Measurements from ENCODE around the gene BPIFA1. TPM values are rescaled to one million over a fixed set of nuclear protein-coding genes. Genes with fewer than 3 reads are reported as not detected.

Gene BPIFA1
- total RNA-seq, 2 donors from 2014 or later, result not detected

- Histone ChIP-seq H3K4me3 (no peak overlapping the region), H3K27me3 (replicated peaks; ENCODE audit: insufficient read depth) (no peaks in the 10 kb centered on the region), H3K36me3 (no peaks in the 10 kb centered on the region), H3K9me3 (no peaks in the 10 kb centered on the region), H3K4me1 (ENCODE audit: control insufficient read depth in 1 of 2, low read depth in 2 of 2) (no peaks in the 10 kb centered on the region), H3K27ac (no peak overlapping the region)
- no peak for ATAC-seq (ENCODE audit: insufficient number of reproducible peaks, low FRiP score, low read depth)
- no peak for DNase-seq (ENCODE audit: low spot score)
- no peak for TF ChIP-seq CTCF (IDR thresholded peaks at IDR 0.05)
Measured at GRCh38 chr20:33255005-33255404, 19.2 kb downstream of the BPIFA1 start.

DNA sequence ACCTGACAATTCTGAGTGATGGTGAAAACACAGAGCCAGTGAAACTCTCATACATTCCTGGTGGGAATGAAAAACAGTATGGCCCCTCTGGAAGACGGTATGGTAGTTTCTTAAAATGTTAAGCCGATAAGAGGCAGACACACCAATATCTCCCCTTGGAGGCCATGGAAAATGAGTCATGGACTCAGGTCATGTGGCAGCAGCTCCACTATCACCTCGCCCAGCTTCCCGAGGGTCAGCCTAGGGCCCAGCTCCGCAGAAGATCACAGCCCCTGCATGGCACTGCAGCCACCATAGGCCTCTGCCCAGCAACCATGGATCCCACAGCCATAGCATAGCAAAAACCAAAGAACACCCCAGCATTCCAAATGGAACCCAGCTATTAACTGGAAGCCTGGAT is 21.4 kb downstream of the BPIFA1 start:
- H3K4me1 ChIP-seq (ENCODE audit: control insufficient read depth in 1 of 2, low read depth in 2 of 2), result no peaks in the 10 kb centered on the region
- ATAC-seq (ENCODE audit: insufficient number of reproducible peaks, low FRiP score, low read depth), result no peak
- no peak overlapping the region for H3K27ac ChIP-seq
- H3K9me3 ChIP-seq, result no peaks in the 10 kb centered on the region
- no peak overlapping the region for H3K4me3 ChIP-seq
- no peaks in the 10 kb centered on the region for H3K27me3 ChIP-seq (replicated peaks; ENCODE audit: insufficient read depth)
- no peak for DNase-seq (ENCODE audit: low spot score)
- no peak for TF ChIP-seq CTCF (IDR thresholded peaks at IDR 0.05)
- H3K36me3 ChIP-seq, result no peaks in the 10 kb centered on the region

DNA sequence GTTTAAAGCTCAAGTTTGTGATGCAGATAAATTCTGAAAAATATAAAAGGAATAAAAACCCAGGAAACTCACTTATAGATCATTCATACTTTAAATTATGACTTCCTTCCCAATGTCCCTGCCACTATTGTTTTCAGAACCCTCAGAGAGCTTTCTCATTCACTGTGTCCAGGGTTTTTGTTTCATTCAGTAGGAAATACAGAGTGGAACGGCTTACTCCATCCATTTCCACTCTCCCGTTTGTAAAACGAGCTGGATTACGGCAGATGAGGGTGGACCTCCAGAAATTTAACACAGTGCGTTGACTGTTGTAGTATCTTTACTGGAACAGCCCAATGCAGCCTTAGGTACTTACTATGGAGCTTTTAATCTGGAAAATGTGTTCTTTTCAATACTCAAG is 23.6 kb downstream of the BPIFA1 start:
- H3K27ac ChIP-seq, result no peak overlapping the region
- ATAC-seq (ENCODE audit: insufficient number of reproducible peaks, low FRiP score, low read depth) (no peak), DNase-seq (ENCODE audit: low spot score) (no peak)
- H3K4me1 ChIP-seq (ENCODE audit: control insufficient read depth in 1 of 2, low read depth in 2 of 2), result no peaks in the 10 kb centered on the region
- no peaks in the 10 kb centered on the region for H3K36me3 ChIP-seq
- no peak for TF ChIP-seq CTCF (IDR thresholded peaks at IDR 0.05)
- no peaks in the 10 kb centered on the region for H3K27me3 ChIP-seq (replicated peaks; ENCODE audit: insufficient read depth)
- H3K4me3 ChIP-seq, result no peak overlapping the region
- H3K9me3 ChIP-seq, result no peaks in the 10 kb centered on the region

DNA sequence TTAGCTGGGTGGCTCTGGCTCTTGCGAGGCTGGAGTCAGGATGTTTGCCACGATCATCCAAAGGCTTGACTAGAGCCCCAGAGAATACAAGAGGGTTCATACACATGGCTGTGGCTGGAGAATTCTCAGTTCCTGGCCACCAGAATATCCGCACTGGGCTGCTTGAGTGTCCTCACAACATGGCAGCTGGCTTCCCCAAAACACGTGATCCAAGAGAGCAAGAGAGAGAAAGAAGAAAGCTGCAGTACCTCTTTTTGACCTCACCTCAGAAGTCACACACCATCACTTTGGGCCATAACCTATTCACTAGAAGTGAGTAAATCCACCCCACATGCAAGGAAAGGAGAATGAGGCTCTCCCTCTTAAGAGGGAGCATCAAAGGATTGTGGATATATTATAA is 25.7 kb downstream of the BPIFA1 start:
- DNase-seq (ENCODE audit: low spot score), result no peak
- Histone ChIP-seq H3K4me3 (no peak overlapping the region), H3K27me3 (replicated peaks; ENCODE audit: insufficient read depth) (no peaks in the 10 kb centered on the region), H3K36me3 (no peaks in the 10 kb centered on the region), H3K4me1 (ENCODE audit: control insufficient read depth in 1 of 2, low read depth in 2 of 2) (no peaks in the 10 kb centered on the region), H3K9me3 (no peaks in the 10 kb centered on the region), H3K27ac (no peak overlapping the region)
- no peak for ATAC-seq (ENCODE audit: insufficient number of reproducible peaks, low FRiP score, low read depth)
- no peak for TF ChIP-seq CTCF (IDR thresholded peaks at IDR 0.05)

DNA sequence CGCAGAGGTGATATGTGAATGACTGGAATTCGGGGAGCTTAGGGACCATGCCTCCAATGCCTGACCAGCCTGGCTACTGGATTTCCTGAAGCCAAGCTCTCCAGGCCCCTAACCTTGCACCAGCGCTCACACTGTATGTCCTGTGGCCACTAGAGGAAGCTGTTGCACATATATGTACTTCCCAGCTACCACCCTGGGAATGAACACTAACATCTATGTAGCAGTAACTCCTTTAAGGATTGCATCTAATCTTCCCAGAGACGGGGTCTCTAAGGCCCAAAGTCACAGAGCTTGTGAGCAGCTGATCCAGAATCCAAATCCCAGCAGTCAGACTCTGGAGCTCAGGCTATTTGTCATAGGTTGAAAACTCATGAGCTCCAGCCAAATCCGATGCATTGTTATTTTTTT is 26.9 kb downstream of the BPIFA1 start:
- Histone ChIP-seq H3K27me3 (replicated peaks; ENCODE audit: insufficient read depth) (no peaks in the 10 kb centered on the region), H3K4me3 (no peak overlapping the region), H3K4me1 (ENCODE audit: control insufficient read depth in 1 of 2, low read depth in 2 of 2) (no peaks in the 10 kb centered on the region), H3K27ac (no peak overlapping the region), H3K9me3 (no peaks in the 10 kb centered on the region), H3K36me3 (no peaks in the 10 kb centered on the region)
- no peak for TF ChIP-seq CTCF (IDR thresholded peaks at IDR 0.05)
- no peak for ATAC-seq (ENCODE audit: insufficient number of reproducible peaks, low FRiP score, low read depth)
- DNase-seq (ENCODE audit: low spot score), result no peak
